Measurements from ENCODE around the gene OCRL.

Gene OCRL

GRCh38 chrX:129497146-129497843, 42.8 kb upstream of the OCRL start:
- no peak overlapping the region for H3K4me3 ChIP-seq (ENCODE audit: low read depth, low read length)
- TF ChIP-seq CTCF (IDR thresholded peaks at IDR 0.05; ENCODE audit: insufficient read depth, low read length, missing control alignments): no peak
- no peak for DNase-seq (ENCODE audit: low read depth, low spot score)
- ChIA-PET CTCF (no interaction called here), POLR2A (no interaction called here)

- ChIA-PET CTCF (interaction anchor here (0.7 kb wide), 1 partner anchor 17 kb away, joined by 3 read pairs; no protein-coding TSS in a partner anchor), POLR2A (no interaction called here)
- no peak for DNase-seq (ENCODE audit: low read depth, low spot score)
- H3K4me3 ChIP-seq (ENCODE audit: low read depth, low read length): no peak overlapping the region
- TF ChIP-seq CTCF (IDR thresholded peaks at IDR 0.05; ENCODE audit: insufficient read depth, low read length, missing control alignments): no peak
Measured at GRCh38 chrX:129510331-129510730, 29.7 kb upstream of the OCRL start.

DNA sequence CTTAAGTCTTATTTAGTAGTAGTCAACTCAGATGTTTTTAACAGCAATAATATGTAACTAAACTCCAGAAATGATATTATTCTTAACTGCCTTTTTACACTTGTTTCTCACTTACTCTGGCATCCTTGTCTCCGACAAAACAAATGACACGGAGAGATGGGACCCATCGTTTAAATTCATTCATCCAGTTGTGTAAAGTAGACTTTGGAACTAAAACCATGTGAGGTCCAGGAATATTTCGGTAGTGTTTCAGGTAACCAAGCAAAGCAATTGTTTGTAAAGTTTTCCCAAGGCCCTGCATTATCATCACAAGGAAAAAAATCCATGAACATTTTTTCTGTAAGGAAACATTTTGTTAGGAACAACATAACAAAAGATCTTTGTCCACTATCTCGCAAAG, 28.4 kb upstream of the OCRL start:
- ChIA-PET CTCF (no interaction called here), POLR2A (no interaction called here)
- no peak for DNase-seq (ENCODE audit: low read depth, low spot score)
- H3K4me3 ChIP-seq (ENCODE audit: low read depth, low read length): no peak overlapping the region
- TF ChIP-seq CTCF (IDR thresholded peaks at IDR 0.05; ENCODE audit: insufficient read depth, low read length, missing control alignments): no peak

- ChIA-PET POLR2A (no interaction called here), CTCF (no interaction called here)
- TF ChIP-seq CTCF (IDR thresholded peaks at IDR 0.05; ENCODE audit: insufficient read depth, low read length, missing control alignments): no peak
- H3K4me3 ChIP-seq (ENCODE audit: low read depth, low read length): no peak overlapping the region
- DNase-seq (ENCODE audit: low read depth, low spot score): no peak
Measured at GRCh38 chrX:129512409-129512808, 27.6 kb upstream of the OCRL start.

- H3K4me3 ChIP-seq (ENCODE audit: low read depth, low read length): no peak overlapping the region
- DNase-seq (ENCODE audit: low read depth, low spot score): no peak
- TF ChIP-seq CTCF (IDR thresholded peaks at IDR 0.05; ENCODE audit: insufficient read depth, low read length, missing control alignments): no peak
- ChIA-PET CTCF (no interaction called here), POLR2A (no interaction called here)
Measured at GRCh38 chrX:129516402-129516801, 23.7 kb upstream of the OCRL start.

DNA sequence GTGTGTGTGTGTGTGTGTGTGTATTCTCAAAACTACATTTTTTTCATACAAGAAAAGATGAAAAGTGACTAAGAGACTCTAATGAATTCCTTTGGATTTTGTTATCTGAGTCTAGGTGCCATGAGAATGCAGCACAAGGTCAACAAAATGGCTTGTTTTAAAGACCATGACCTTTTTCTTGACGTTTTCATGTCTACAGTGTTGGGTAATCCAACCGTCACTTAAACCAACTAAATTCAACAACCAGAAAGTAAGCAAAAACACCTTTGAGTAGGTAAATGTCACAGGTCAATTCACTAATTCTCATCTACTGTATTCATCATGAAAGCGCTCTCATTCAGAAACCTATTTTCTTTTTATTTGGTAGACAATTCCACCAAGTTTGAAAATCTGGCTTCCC, 19.9 kb upstream of the OCRL start:
- H3K4me3 ChIP-seq (ENCODE audit: low read depth, low read length): no peak overlapping the region
- no peak for DNase-seq (ENCODE audit: low read depth, low spot score)
- CTCF ChIA-PET: no interaction called here
- POLR2A ChIA-PET: no interaction called here
- no peak for TF ChIP-seq CTCF (IDR thresholded peaks at IDR 0.05; ENCODE audit: insufficient read depth, low read length, missing control alignments)

All from AG04449 (cell line).